GM20431 (cell line): ENCODE results near the gene RAD18.

ENCODE experiments used
- in situ Hi-C: fragments of 300-500 bp; cut with MseI, MboI; formaldehyde crosslinking; loops from one replicate; pipeline ENCODE4 v1.15.0; 2020; ENCODE audit warnings: low sequenced_read_pairs; ENCODE audit not compliant: unreplicated experiment

The RAD18 gene

GRCh38 chr3:8870134-8870533 lies 93.1 kb downstream of the RAD18 start:
- in situ Hi-C loops, result no loop called here

- in situ Hi-C loops, result no loop called here
Measured at GRCh38 chr3:8869613-8870012, 93.7 kb downstream of the RAD18 start.

GRCh38 chr3:8868996-8869395 lies 94.3 kb downstream of the RAD18 start:
- in situ Hi-C loops, result no loop called here

GRCh38 chr3:8867646-8868045 lies 95.6 kb downstream of the RAD18 start:
- in situ Hi-C loops, result no loop called here

GRCh38 chr3:8865697-8866096 lies 97.6 kb downstream of the RAD18 start:
- in situ Hi-C loops, result no loop called here

- in situ Hi-C loops, result no loop called here
Measured at GRCh38 chr3:8864402-8865350, 98.6 kb downstream of the RAD18 start.

GRCh38 chr3:8863891-8864290 lies 99.4 kb downstream of the RAD18 start:
- in situ Hi-C loops, result no loop called here

GRCh38 chr3:8857720-8858367 lies 105.4 kb downstream of the RAD18 start:
- in situ Hi-C loops, result no loop called here

- in situ Hi-C loops, result no loop called here
Measured at GRCh38 chr3:8856721-8857120, 106.6 kb downstream of the RAD18 start.

GRCh38 chr3:8856071-8856470 lies 107.2 kb downstream of the RAD18 start:
- in situ Hi-C loops, result no loop called here

GRCh38 chr3:8854656-8855055 lies 108.6 kb downstream of the RAD18 start:
- in situ Hi-C loops, result no loop called here

- in situ Hi-C loops, result no loop called here
Measured at GRCh38 chr3:8853081-8853480, 110.2 kb downstream of the RAD18 start.

- in situ Hi-C loops, result no loop called here
Measured at GRCh38 chr3:8852511-8852910, 110.8 kb downstream of the RAD18 start.

- in situ Hi-C loops, result no loop called here
Measured at GRCh38 chr3:8851703-8852102, 111.6 kb downstream of the RAD18 start.

GRCh38 chr3:8848696-8849131 lies 114.6 kb downstream of the RAD18 start:
- in situ Hi-C loops, result no loop called here

GRCh38 chr3:8847317-8847716 lies 116.0 kb downstream of the RAD18 start:
- in situ Hi-C loops, result no loop called here

- in situ Hi-C loops, result no loop called here
Measured at GRCh38 chr3:8846176-8846575, 117.1 kb downstream of the RAD18 start.

GRCh38 chr3:8845641-8846040 lies 117.6 kb downstream of the RAD18 start:
- in situ Hi-C loops, result no loop called here

GRCh38 chr3:8843347-8843746 lies 119.9 kb downstream of the RAD18 start:
- in situ Hi-C loops, result no loop called here

GRCh38 chr3:8842293-8842692 lies 121.0 kb downstream of the RAD18 start:
- in situ Hi-C loops, result no loop called here

- in situ Hi-C loops, result no loop called here
Measured at GRCh38 chr3:8841472-8841871, 121.8 kb downstream of the RAD18 start.
